ENCODE measurements around the gene HDAC4.

The HDAC4 gene

DNA sequence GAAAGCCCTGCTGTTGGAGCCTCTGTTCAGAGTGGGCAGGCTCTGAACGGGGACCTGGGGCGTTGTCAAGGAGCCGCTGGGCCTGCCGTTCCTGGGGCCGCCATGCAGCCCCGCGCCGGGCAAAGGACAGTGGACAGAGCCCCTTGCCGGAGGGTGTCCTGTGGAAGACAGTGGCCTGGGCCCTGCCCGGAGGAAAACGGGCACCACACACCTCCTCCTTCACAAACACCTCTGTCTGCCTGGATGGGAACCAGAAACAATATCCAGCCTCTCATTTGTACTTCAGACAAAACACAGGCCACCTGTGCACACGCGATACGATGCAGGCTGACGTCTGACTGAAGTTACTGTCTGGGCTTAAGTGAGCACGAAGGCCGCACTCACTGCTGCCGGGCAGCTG is 319.2 kb downstream of the HDAC4 start:
- Histone ChIP-seq H3K9me3 (ENCODE audit: control insufficient read depth, low read length) (no peaks in the 10 kb centered on the region), H3K36me3 (ENCODE audit: control insufficient read depth, insufficient read depth, low read length) (peaks cover 7% of the 10 kb centered on the region), H3K27ac (ENCODE audit: insufficient read depth, low read depth, low read length, poor library complexity, severe bottlenecking) (no peak overlapping the region), H3K27me3 (ENCODE audit: control insufficient read depth, insufficient read depth, low read length, poor library complexity, severe bottlenecking) (no peaks in the 10 kb centered on the region), H3K4me1 (ENCODE audit: control insufficient read depth, insufficient read depth, low read length) (no peaks in the 10 kb centered on the region), H3K4me3 (ENCODE audit: insufficient read depth, low read depth, low read length) (no peak overlapping the region)
- 89 to 90% methylated on average over 18 of the region's 18 CpGs for WGBS, 2 experiments

DNA sequence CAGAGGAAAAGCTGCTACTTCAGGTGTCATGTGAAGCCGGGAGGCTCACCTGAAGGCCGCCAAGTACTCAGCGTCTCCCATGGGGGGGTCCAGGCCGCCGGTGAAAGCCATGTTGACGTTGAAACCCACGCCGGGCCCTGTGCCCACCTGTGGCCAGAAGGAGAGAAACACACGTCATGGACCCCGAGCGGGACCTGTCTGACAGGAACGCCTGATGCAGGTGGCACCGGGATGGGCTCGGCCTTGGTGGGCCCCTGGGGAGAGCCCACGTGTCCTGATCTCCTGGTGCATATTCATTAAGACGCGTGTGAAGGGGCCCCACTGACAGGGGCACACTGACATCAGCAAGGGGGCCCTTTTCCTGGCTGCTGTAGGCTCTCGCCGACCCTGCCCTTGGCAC is 319.8 kb downstream of the HDAC4 start:
- Histone ChIP-seq H3K36me3 (ENCODE audit: control insufficient read depth, insufficient read depth, low read length) (peaks cover 7% of the 10 kb centered on the region), H3K9me3 (ENCODE audit: control insufficient read depth, low read length) (no peaks in the 10 kb centered on the region), H3K4me3 (ENCODE audit: insufficient read depth, low read depth, low read length) (no peak overlapping the region), H3K27ac (ENCODE audit: insufficient read depth, low read depth, low read length, poor library complexity, severe bottlenecking) (no peak overlapping the region), H3K27me3 (ENCODE audit: control insufficient read depth, insufficient read depth, low read length, poor library complexity, severe bottlenecking) (no peaks in the 10 kb centered on the region), H3K4me1 (ENCODE audit: control insufficient read depth, insufficient read depth, low read length) (no peaks in the 10 kb centered on the region)
- 94 to 95% methylated on average over 19 of the region's 19 CpGs for WGBS, 2 experiments

DNA sequence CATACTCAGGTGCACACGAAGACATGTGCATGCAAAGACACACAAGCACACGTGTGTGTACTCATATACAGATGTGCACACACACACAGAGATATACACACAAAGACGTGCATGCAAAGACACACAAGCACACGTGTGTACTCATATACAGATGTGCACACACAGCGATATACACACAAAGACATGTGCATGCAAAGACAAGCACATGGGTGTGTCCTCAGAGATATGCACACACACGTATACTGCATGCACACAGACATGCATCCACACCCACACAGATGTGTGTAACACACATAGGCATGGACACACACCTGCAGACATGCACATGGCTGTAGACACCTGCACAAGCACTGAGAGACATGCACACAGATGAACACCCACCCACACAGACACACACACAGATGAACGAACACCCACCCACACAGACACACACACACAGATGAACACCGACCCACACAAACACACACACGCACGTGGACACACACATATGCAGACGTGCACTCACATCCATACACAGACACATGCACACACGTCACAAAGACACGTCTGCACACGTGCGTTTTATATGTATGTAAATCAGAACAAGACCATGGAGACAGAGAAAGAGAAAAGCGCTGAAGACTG is 321.0 kb downstream of the HDAC4 start:
- Histone ChIP-seq H3K27ac (ENCODE audit: insufficient read depth, low read depth, low read length, poor library complexity, severe bottlenecking) (no peak overlapping the region), H3K4me1 (ENCODE audit: control insufficient read depth, insufficient read depth, low read length) (no peaks in the 10 kb centered on the region), H3K4me3 (ENCODE audit: insufficient read depth, low read depth, low read length) (no peak overlapping the region), H3K9me3 (ENCODE audit: control insufficient read depth, low read length) (no peaks in the 10 kb centered on the region), H3K36me3 (ENCODE audit: control insufficient read depth, insufficient read depth, low read length) (peaks cover 7% of the 10 kb centered on the region), H3K27me3 (ENCODE audit: control insufficient read depth, insufficient read depth, low read length, poor library complexity, severe bottlenecking) (no peaks in the 10 kb centered on the region)
- 83% methylated on average over 16 of the region's 16 CpGs for WGBS, 2 experiments

DNA sequence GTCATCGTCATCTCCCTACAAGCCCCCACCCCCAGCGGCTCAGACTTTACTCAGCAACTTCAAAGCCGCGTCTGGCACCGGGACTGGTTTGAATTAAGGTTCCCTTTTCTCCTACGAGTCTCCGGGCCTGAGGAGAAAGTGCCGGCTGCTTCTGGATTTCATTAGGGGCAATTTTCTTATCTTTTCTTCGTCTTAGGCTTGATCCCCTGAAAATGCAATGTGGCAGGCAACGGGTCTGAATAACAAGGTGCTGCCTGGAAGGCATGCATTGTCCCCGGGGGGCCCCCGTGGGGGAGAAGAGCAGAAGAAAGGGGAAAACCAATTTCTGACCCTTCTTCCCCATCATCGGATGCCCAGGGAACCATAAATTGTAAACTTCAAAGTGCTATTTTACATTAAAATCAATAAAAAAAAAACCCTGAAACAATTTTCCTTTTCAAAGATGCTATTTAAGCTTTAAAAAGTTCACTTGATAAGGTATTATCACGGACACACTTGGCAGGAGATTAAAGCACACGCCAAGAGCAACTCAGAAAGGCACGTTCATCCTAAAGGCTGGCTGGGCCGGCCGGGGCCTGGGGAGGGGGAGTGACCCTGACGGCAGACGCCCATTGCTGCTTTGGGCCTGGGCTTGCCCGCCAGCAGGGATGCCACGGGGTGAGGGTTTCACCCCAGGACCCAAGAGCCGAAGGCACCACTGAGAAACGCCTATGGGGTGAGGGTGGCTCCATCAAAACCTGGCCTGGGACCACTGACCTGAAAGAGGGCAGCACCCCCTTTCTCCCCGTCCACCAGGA is 322.5 kb downstream of the HDAC4 start:
- H3K27me3 ChIP-seq (ENCODE audit: control insufficient read depth, insufficient read depth, low read length, poor library complexity, severe bottlenecking), result no peaks in the 10 kb centered on the region
- H3K27ac ChIP-seq (ENCODE audit: insufficient read depth, low read depth, low read length, poor library complexity, severe bottlenecking), result no peak overlapping the region
- H3K36me3 ChIP-seq (ENCODE audit: control insufficient read depth, insufficient read depth, low read length), result peaks cover 7% of the 10 kb centered on the region
- WGBS, 2 experiments, result 93% methylated on average over 25 of the region's 25 CpGs
- H3K4me3 ChIP-seq (ENCODE audit: insufficient read depth, low read depth, low read length), result no peak overlapping the region
- no peaks in the 10 kb centered on the region for H3K9me3 ChIP-seq (ENCODE audit: control insufficient read depth, low read length)
- H3K4me1 ChIP-seq (ENCODE audit: control insufficient read depth, insufficient read depth, low read length), result no peaks in the 10 kb centered on the region

DNA sequence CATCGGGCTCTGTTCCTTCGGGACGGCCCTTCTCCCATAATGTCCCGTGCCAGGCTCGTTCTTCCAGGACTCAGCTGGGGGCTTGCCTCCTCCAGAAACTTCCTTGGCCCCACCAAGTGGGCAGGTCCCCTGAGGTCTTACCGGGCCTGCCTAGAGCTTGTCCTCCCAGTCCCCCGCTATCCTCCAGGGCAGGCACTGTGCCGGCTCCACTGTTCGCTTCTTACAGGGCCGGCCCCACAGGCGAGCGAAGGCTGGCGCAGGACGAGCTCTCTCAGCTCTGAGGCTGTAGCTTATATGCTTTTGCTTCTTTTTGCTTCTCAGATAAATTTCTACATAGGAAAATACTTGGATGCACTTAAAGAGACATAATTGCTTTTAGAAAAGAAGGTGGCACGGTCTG is 323.6 kb downstream of the HDAC4 start:
- Histone ChIP-seq H3K27ac (ENCODE audit: insufficient read depth, low read depth, low read length, poor library complexity, severe bottlenecking) (no peak overlapping the region), H3K9me3 (ENCODE audit: control insufficient read depth, low read length) (no peaks in the 10 kb centered on the region), H3K4me1 (ENCODE audit: control insufficient read depth, insufficient read depth, low read length) (no peaks in the 10 kb centered on the region), H3K36me3 (ENCODE audit: control insufficient read depth, insufficient read depth, low read length) (peaks cover 7% of the 10 kb centered on the region), H3K27me3 (ENCODE audit: control insufficient read depth, insufficient read depth, low read length, poor library complexity, severe bottlenecking) (no peaks in the 10 kb centered on the region), H3K4me3 (ENCODE audit: insufficient read depth, low read depth, low read length) (no peak overlapping the region)
- 93 to 96% methylated on average over 15 of the region's 15 CpGs for WGBS, 2 experiments

DNA sequence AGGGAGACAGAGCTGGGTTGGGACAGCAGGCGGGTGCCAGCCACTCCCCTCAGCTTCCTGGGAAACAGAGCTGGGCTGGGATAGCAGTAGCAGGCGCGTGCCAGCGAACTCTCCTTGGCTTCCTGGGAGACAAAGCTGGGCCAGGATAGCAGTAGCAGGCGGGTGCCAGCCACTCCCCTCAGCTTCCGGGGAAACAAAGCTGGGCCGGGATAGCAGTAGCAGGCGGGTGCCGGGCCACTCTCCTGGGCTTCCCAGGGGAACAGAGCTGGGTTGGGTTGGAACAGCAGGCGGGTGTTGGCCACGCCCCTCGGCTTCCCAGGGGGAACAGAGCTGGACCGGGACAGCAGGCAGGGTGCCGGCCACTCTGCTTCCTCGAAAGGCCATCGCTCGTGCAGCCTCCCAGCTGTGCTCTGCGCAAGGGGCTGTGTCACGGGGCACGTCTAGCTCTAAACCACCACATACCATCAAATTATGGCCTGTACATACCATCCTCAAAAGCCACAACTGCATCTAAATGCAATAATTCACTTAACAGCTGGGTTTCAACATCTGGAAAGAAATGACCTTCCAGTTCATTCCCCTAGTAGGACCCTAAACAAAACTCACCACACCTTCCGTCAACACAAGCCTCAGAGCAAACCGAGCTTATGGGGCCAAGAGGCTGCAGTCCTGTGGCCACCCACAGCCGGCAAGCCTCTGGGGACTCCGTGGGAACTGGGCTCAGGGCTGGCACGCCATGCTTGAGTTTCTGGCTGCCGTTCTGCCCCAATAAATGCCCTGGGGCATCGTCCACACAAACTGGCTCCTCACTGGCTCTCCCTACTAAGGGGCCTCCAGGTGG is 324.7 kb downstream of the HDAC4 start:
- no peaks in the 10 kb centered on the region for H3K27me3 ChIP-seq (ENCODE audit: control insufficient read depth, insufficient read depth, low read length, poor library complexity, severe bottlenecking)
- no peak overlapping the region for H3K4me3 ChIP-seq (ENCODE audit: insufficient read depth, low read depth, low read length)
- H3K4me1 ChIP-seq (ENCODE audit: control insufficient read depth, insufficient read depth, low read length), result no peaks in the 10 kb centered on the region
- H3K9me3 ChIP-seq (ENCODE audit: control insufficient read depth, low read length), result no peaks in the 10 kb centered on the region
- H3K36me3 ChIP-seq (ENCODE audit: control insufficient read depth, insufficient read depth, low read length), result peaks cover 7% of the 10 kb centered on the region
- no peak overlapping the region for H3K27ac ChIP-seq (ENCODE audit: insufficient read depth, low read depth, low read length, poor library complexity, severe bottlenecking)
- 90 to 91% methylated on average over 27 of the region's 27 CpGs for WGBS, 2 experiments

DNA sequence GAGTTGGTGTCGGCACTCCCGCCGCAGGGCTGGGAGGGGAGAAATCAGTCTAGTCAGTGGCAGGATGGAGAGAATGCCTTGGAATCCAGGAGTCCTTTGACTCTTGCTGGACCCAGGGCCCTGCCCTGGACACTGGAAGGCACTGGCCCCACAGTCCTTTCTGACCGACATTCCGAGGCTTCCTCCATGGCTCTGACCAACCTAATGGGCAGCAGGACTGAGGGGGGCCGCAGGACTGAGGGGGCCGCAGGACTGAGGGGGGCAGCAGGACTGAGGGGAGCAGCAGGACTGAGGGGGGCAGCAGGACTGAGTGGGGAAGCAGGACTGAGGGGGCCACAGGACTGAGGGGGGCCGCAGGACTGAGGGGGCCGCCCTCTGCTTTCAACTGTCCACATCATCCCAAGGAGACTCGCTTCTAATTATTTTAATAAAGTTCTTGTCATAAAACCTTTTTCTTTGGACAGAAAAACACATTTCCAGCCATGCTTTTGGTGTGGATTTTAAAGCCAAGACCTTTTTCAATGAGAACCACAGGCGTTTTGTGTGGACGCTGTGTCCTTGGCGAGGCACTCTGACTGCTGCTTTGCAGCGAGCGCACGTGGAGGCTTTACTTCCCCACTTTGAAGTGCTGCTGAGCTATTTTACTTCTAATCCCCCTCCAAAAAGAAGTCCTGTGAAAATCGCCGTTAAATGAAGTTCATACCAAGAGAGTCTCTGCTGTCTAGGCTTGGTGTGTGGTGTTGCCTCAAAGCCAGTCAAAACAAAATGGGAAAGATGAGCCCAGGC is 326.9 kb downstream of the HDAC4 start:
- Histone ChIP-seq H3K27me3 (ENCODE audit: control insufficient read depth, insufficient read depth, low read length, poor library complexity, severe bottlenecking) (no peaks in the 10 kb centered on the region), H3K4me1 (ENCODE audit: control insufficient read depth, insufficient read depth, low read length) (no peaks in the 10 kb centered on the region), H3K4me3 (ENCODE audit: insufficient read depth, low read depth, low read length) (no peak overlapping the region), H3K9me3 (ENCODE audit: control insufficient read depth, low read length) (no peaks in the 10 kb centered on the region), H3K27ac (ENCODE audit: insufficient read depth, low read depth, low read length, poor library complexity, severe bottlenecking) (no peak overlapping the region), H3K36me3 (ENCODE audit: control insufficient read depth, insufficient read depth, low read length) (peaks cover under 1% of the 10 kb centered on the region)
- 92 to 94% methylated on average over 18 of the region's 18 CpGs for WGBS, 2 experiments

DNA sequence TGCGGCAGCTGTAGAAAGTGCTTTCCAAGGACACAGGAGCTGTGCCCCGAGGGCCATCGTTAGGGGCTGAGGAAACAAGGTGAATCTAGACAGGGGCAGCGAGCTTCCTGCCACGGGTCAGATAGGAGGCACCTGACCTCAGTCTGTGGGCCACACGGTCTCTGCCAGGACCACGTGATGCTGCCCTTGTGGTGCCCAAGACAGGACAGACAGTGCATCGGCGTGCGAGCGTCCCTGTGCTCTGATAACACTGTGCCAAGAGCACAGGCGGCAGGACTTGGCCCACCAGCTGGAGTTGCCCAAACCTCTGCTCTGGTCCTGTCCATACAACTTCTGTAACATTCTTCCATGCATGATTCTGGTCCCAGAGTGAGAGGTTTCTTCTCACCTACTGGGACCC is 327.6 kb downstream of the HDAC4 start:
- Histone ChIP-seq H3K9me3 (ENCODE audit: control insufficient read depth, low read length) (no peaks in the 10 kb centered on the region), H3K27ac (ENCODE audit: insufficient read depth, low read depth, low read length, poor library complexity, severe bottlenecking) (no peak overlapping the region), H3K36me3 (ENCODE audit: control insufficient read depth, insufficient read depth, low read length) (no peaks in the 10 kb centered on the region), H3K4me1 (ENCODE audit: control insufficient read depth, insufficient read depth, low read length) (no peaks in the 10 kb centered on the region), H3K4me3 (ENCODE audit: insufficient read depth, low read depth, low read length) (no peak overlapping the region), H3K27me3 (ENCODE audit: control insufficient read depth, insufficient read depth, low read length, poor library complexity, severe bottlenecking) (no peaks in the 10 kb centered on the region)
- 96% methylated on average over 12 of the region's 12 CpGs for WGBS, 2 experiments

DNA sequence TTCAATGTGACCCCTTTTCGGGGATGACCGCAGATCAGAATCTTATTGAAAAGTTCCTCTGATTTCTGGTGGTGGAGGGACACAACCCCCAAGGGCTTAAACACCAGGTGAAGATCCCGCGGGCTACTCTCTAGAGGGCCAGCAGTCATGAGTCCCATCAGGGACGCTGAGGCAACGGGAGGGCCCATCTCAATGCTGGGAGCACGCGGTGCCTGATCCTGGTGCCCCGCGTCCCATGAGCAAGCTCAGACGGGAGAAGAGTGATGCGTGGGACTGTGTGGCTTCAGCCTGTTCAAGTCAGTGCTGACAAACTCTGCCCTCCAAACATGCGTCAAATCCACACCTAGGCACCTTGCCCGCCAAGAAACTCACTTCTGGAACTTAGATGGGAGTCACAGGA is 328.0 kb downstream of the HDAC4 start:
- H3K27me3 ChIP-seq (ENCODE audit: control insufficient read depth, insufficient read depth, low read length, poor library complexity, severe bottlenecking), result no peaks in the 10 kb centered on the region
- H3K4me3 ChIP-seq (ENCODE audit: insufficient read depth, low read depth, low read length), result no peak overlapping the region
- H3K4me1 ChIP-seq (ENCODE audit: control insufficient read depth, insufficient read depth, low read length), result no peaks in the 10 kb centered on the region
- no peak overlapping the region for H3K27ac ChIP-seq (ENCODE audit: insufficient read depth, low read depth, low read length, poor library complexity, severe bottlenecking)
- 95 to 96% methylated on average over 14 of the region's 14 CpGs for WGBS, 2 experiments
- H3K9me3 ChIP-seq (ENCODE audit: control insufficient read depth, low read length), result no peaks in the 10 kb centered on the region
- no peaks in the 10 kb centered on the region for H3K36me3 ChIP-seq (ENCODE audit: control insufficient read depth, insufficient read depth, low read length)
